KMS-11 (cell line): Measurements from ENCODE around the gene INHA.

Experiments used
- H2AFZ ChIP-seq: fragments of 200-600 bp; sonication (generic); 2 replicates; pipeline ENCODE4 v1.6.1; 2016; ENCODE audit warnings: antibody characterized with exemption, mixed run types, low read depth
- H3K27ac ChIP-seq: fragments of 200-600 bp; sonication (generic); 2 replicates; pipeline ENCODE4 v1.6.1; 2016; ENCODE audit warnings: mild to moderate bottlenecking, mixed run types
- H3K27me3 ChIP-seq: fragments of 200-600 bp; sonication (generic); 2 replicates; pipeline ENCODE4 v1.6.1; 2017; ENCODE audit warnings: mild to moderate bottlenecking, low read depth, mixed run types, moderate library complexity; ENCODE audit not compliant: insufficient read depth
- H3K36me3 ChIP-seq: fragments of 200-600 bp; sonication (generic); 2 replicates; pipeline ENCODE4 v1.6.1; 2017; ENCODE audit warnings: mild to moderate bottlenecking, mixed run types; ENCODE audit not compliant: insufficient read depth
- H3K4me1 ChIP-seq: fragments of 200-600 bp; sonication (generic); 2 replicates; pipeline ENCODE4 v1.6.1; 2016; ENCODE audit warnings: mild to moderate bottlenecking, low read depth, mixed run types; ENCODE audit not compliant: poor library complexity, severe bottlenecking
- H3K4me2 ChIP-seq: fragments of 200-600 bp; sonication (generic); 2 replicates; pipeline ENCODE4 v1.7.0; 2016; ENCODE audit warnings: mild to moderate bottlenecking, mixed run types
- H3K4me3 ChIP-seq: fragments of 200-600 bp; sonication (generic); IDR thresholded peaks from 2 replicates; pipeline ENCODE4 v1.6.1; 2017; ENCODE audit warnings: low read depth, low read length, mixed read lengths; ENCODE audit not compliant: insufficient read depth
- H3K79me2 ChIP-seq: fragments of 200-600 bp; sonication (generic); 2 replicates; pipeline ENCODE4 v1.6.1; 2016; ENCODE audit warnings: low read depth, mixed run types; ENCODE audit not compliant: insufficient read depth
- H3K9ac ChIP-seq: fragments of 200-600 bp; sonication (generic); 2 replicates; pipeline ENCODE4 v1.6.1; 2016; ENCODE audit warnings: mild to moderate bottlenecking, mixed run types
- H4K20me1 ChIP-seq: fragments of 200-600 bp; sonication (generic); 2 replicates; pipeline ENCODE4 v1.6.1; 2016; ENCODE audit warnings: mild to moderate bottlenecking, mixed run types; ENCODE audit not compliant: insufficient read depth
- CTCF ChIP-seq: fragments of 200-600 bp; sonication (generic); conservative IDR thresholded peaks from 2 replicates; pipeline ENCODE4 v1.6.1; 2017; ENCODE audit warnings: low read depth, mild to moderate bottlenecking, antibody characterized with exemption, low read length, moderate library complexity, mixed read lengths

INHA gene

GRCh38 chr2:219574484-219575311 lies 2.6 kb downstream of the INHA start:
- no peaks in the 10 kb centered on the region for H3K4me1 ChIP-seq
- no peak overlapping the region for H2AFZ ChIP-seq
- H3K4me2 ChIP-seq: no peak overlapping the region
- no peaks in the 10 kb centered on the region for H4K20me1 ChIP-seq
- H3K27me3 ChIP-seq: peaks cover 28% of the 10 kb centered on the region
- H3K36me3 ChIP-seq: no peaks in the 10 kb centered on the region
- no peak overlapping the region for H3K4me3 ChIP-seq
- H3K27ac ChIP-seq: no peak overlapping the region
- H3K79me2 ChIP-seq: no peaks in the 10 kb centered on the region
- no peak for TF ChIP-seq CTCF
- H3K9ac ChIP-seq: no peak overlapping the region

GRCh38 chr2:219575566-219576504 lies 3.7 kb downstream of the INHA start:
- H2AFZ ChIP-seq: no peak overlapping the region
- H4K20me1 ChIP-seq: no peaks in the 10 kb centered on the region
- H3K4me2 ChIP-seq: no peak overlapping the region
- no peaks in the 10 kb centered on the region for H3K79me2 ChIP-seq
- no peaks in the 10 kb centered on the region for H3K4me1 ChIP-seq
- no peak overlapping the region for H3K27ac ChIP-seq
- H3K9ac ChIP-seq: no peak overlapping the region
- H3K36me3 ChIP-seq: no peaks in the 10 kb centered on the region
- H3K27me3 ChIP-seq: peaks cover 27% of the 10 kb centered on the region
- TF ChIP-seq CTCF: no peak
- no peak overlapping the region for H3K4me3 ChIP-seq

- peaks cover 25% of the 10 kb centered on the region for H3K27me3 ChIP-seq
- no peak overlapping the region for H2AFZ ChIP-seq
- no peaks in the 10 kb centered on the region for H3K79me2 ChIP-seq
- no peaks in the 10 kb centered on the region for H4K20me1 ChIP-seq
- H3K4me3 ChIP-seq: no peak overlapping the region
- H3K4me2 ChIP-seq: no peak overlapping the region
- no peaks in the 10 kb centered on the region for H3K4me1 ChIP-seq
- TF ChIP-seq CTCF: no peak
- H3K27ac ChIP-seq: no peak overlapping the region
- H3K36me3 ChIP-seq: no peaks in the 10 kb centered on the region
- H3K9ac ChIP-seq: no peak overlapping the region
These were observed 4.6 kb downstream of the INHA start for GRCh38 chr2:219576505-219577388.
